Gastroesophageal sphincter (tissue), 3 donors: Measurements from ENCODE around the gene WNT9A.

Experiments
- EP300 ChIP-seq: sonication (generic); formaldehyde crosslinking; IDR thresholded peaks from one replicate; pipeline ENCODE4 v1.6.1; 2017; ENCODE audit warnings: antibody characterized with exemption, mild to moderate bottlenecking
- POLR2A ChIP-seq, 2 donors: fragments of 450-650 bp; IDR thresholded peaks; one replicate each; pipeline ENCODE4 v1.6.1; 2017; ENCODE audit warnings: antibody characterized with exemption in 2 of 2, mild to moderate bottlenecking in 2 of 2, moderate library complexity in 1 of 2
- POLR2AphosphoS5 ChIP-seq: sonication (generic); formaldehyde crosslinking; IDR thresholded peaks from one replicate; pipeline ENCODE4 v1.6.1; 2017; ENCODE audit warnings: antibody characterized with exemption
- TF ChIP-seq, protein P1 (sequence below), 4 experiments: fragments of 200-600 bp in 2 of 4; fragments of 450-650 bp in 2 of 4; sonication (generic) in 1 of 4; IDR thresholded peaks; one replicate each; pipeline ENCODE4 v1.5.1; 2017 to 2019; ENCODE audit warnings: antibody characterized with exemption in 4 of 4, mild to moderate bottlenecking in 2 of 4, moderate library complexity in 2 of 4

DNA sequence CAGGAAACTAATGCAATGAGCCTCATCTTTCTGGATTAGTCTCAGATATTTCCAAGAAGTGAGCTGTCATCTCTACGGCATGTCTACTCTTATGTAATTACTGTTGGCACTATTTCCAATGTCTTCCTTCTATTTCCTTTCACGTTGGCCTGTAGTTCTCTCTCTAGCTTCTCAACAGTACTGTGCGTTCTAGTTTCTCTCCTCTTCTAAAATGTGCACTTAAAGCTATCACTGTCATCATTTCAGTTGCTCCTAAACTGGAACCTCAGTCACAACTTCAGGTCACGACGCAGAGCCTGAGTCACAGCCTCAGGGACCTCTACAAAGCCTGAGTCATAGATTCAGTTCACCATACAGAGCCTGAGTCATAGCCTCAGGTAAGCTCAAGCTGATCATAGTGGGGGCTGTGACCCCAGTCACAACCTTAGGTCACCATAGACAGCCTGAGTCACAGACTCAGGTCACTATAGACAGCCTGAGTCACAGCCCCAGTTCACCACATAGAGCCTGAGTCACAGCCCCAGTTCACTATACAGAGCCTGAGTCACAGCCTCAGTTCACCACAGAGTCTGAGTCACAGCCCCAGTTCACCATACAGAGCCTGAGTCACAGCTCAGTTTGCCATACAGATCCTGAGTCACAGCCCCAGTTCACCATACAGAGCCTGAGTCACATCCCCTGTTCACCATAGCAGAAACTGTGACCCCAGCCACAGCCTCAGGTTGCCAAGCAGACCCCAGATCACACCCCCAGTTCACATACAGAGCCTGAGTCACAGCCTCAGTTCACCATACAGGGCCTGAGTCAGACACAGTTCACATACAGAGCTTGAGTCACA is 13.0 kb downstream of the WNT9A start:
- TF ChIP-seq, protein P1, sequence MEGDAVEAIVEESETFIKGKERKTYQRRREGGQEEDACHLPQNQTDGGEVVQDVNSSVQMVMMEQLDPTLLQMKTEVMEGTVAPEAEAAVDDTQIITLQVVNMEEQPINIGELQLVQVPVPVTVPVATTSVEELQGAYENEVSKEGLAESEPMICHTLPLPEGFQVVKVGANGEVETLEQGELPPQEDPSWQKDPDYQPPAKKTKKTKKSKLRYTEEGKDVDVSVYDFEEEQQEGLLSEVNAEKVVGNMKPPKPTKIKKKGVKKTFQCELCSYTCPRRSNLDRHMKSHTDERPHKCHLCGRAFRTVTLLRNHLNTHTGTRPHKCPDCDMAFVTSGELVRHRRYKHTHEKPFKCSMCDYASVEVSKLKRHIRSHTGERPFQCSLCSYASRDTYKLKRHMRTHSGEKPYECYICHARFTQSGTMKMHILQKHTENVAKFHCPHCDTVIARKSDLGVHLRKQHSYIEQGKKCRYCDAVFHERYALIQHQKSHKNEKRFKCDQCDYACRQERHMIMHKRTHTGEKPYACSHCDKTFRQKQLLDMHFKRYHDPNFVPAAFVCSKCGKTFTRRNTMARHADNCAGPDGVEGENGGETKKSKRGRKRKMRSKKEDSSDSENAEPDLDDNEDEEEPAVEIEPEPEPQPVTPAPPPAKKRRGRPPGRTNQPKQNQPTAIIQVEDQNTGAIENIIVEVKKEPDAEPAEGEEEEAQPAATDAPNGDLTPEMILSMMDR (IDR thresholded peaks at IDR 0.05): no peak
- TF ChIP-seq POLR2AphosphoS5 (peak; percentile 41), EP300 (no peak), POLR2A (IDR thresholded peaks at IDR 0.05) (no peak)
